ENCODE measurements around the gene MED29. TPM values are rescaled to one million over a fixed set of nuclear protein-coding genes. Genes with fewer than 3 reads are reported as not detected.

MED29 gene
- total RNA-seq, 1 donor: 19.9 TPM

- H3K36me3 ChIP-seq (ENCODE audit: insufficient read depth, low read length): peaks cover 81% of the 10 kb centered on the region
- peaks cover 3% of the 10 kb centered on the region for H4K20me1 ChIP-seq (ENCODE audit: insufficient read depth, low read length)
- DNase-seq (ENCODE audit: insufficient read length, low spot score, missing footprints): peak; percentile 81
Measured at GRCh38 chr19:39385629-39386411, 5.4 kb upstream of the MED29 start.

GRCh38 chr19:39386557-39386956, 4.6 kb upstream of the MED29 start:
- Histone ChIP-seq H3K4me2 (ENCODE audit: insufficient read depth, low read length) (no peak overlapping the region), H3K27me3 (ENCODE audit: insufficient read depth, low read length) (no peaks in the 10 kb centered on the region), H3K79me2 (ENCODE audit: insufficient read depth, low read length) (peaks cover 21% of the 10 kb centered on the region), H4K20me1 (ENCODE audit: insufficient read depth, low read length) (peaks cover 3% of the 10 kb centered on the region), H3K27ac (ENCODE audit: low read depth, low read length) (no peak overlapping the region), H2AFZ (ENCODE audit: low read length) (no peak overlapping the region), H3K4me3 (ENCODE audit: insufficient read depth, low read length) (no peak overlapping the region), H3K4me1 (ENCODE audit: insufficient read depth, low read length) (peaks cover 17% of the 10 kb centered on the region), H3K9me3 (ENCODE audit: low read depth, low read length) (no peaks in the 10 kb centered on the region), H3K36me3 (ENCODE audit: insufficient read depth, low read length) (peaks cover 73% of the 10 kb centered on the region)
- TF ChIP-seq CTCF (IDR thresholded peaks at IDR 0.05; ENCODE audit: extremely low read depth, low read depth, low read length): no peak
- DNase-seq (ENCODE audit: insufficient read length, low spot score, missing footprints): peak; percentile 50

More at GRCh38 chr19:39385629-39386411, 5.4 kb upstream of the MED29 start:
- Histone ChIP-seq H2AFZ (ENCODE audit: low read length) (no peak overlapping the region), H3K27me3 (ENCODE audit: insufficient read depth, low read length) (no peaks in the 10 kb centered on the region), H3K9me3 (ENCODE audit: low read depth, low read length) (no peaks in the 10 kb centered on the region), H3K4me1 (ENCODE audit: insufficient read depth, low read length) (peaks cover 17% of the 10 kb centered on the region), H3K79me2 (ENCODE audit: insufficient read depth, low read length) (peaks cover 18% of the 10 kb centered on the region), H3K27ac (ENCODE audit: low read depth, low read length) (no peak overlapping the region), H3K4me2 (ENCODE audit: insufficient read depth, low read length) (no peak overlapping the region), H3K4me3 (ENCODE audit: insufficient read depth, low read length) (no peak overlapping the region)
- TF ChIP-seq CTCF (IDR thresholded peaks at IDR 0.05; ENCODE audit: extremely low read depth, low read depth, low read length): no peak

GRCh38 chr19:39388657-39389056, 2.5 kb upstream of the MED29 start:
- no peak for TF ChIP-seq CTCF (IDR thresholded peaks at IDR 0.05; ENCODE audit: extremely low read depth, low read depth, low read length)
- Histone ChIP-seq H3K4me1 (ENCODE audit: insufficient read depth, low read length) (peaks cover 17% of the 10 kb centered on the region), H3K27ac (ENCODE audit: low read depth, low read length) (no peak overlapping the region), H4K20me1 (ENCODE audit: insufficient read depth, low read length) (no peaks in the 10 kb centered on the region), H3K9me3 (ENCODE audit: low read depth, low read length) (no peaks in the 10 kb centered on the region), H3K4me2 (ENCODE audit: insufficient read depth, low read length) (no peak overlapping the region), H3K27me3 (ENCODE audit: insufficient read depth, low read length) (no peaks in the 10 kb centered on the region), H2AFZ (ENCODE audit: low read length) (no peak overlapping the region), H3K36me3 (ENCODE audit: insufficient read depth, low read length) (peaks cover 59% of the 10 kb centered on the region), H3K79me2 (ENCODE audit: insufficient read depth, low read length) (peaks cover 35% of the 10 kb centered on the region), H3K4me3 (ENCODE audit: insufficient read depth, low read length) (no peak overlapping the region)
- peak; percentile 18 for DNase-seq (ENCODE audit: insufficient read length, low spot score, missing footprints)

- peak overlapping the region; percentile 97 for H3K27ac ChIP-seq (ENCODE audit: low read depth, low read length)
- peak; percentile 3 for DNase-seq (ENCODE audit: insufficient read length, low spot score, missing footprints)
- no peaks in the 10 kb centered on the region for H4K20me1 ChIP-seq (ENCODE audit: insufficient read depth, low read length)
- H3K4me3 ChIP-seq (ENCODE audit: insufficient read depth, low read length): peak overlapping the region; percentile 82
- H3K79me2 ChIP-seq (ENCODE audit: insufficient read depth, low read length): peaks cover 38% of the 10 kb centered on the region
- H3K4me2 ChIP-seq (ENCODE audit: insufficient read depth, low read length): peak overlapping the region; percentile 88
- H3K27me3 ChIP-seq (ENCODE audit: insufficient read depth, low read length): no peaks in the 10 kb centered on the region
- no peak overlapping the region for H2AFZ ChIP-seq (ENCODE audit: low read length)
- peaks cover 56% of the 10 kb centered on the region for H3K36me3 ChIP-seq (ENCODE audit: insufficient read depth, low read length)
- no peak for TF ChIP-seq CTCF (IDR thresholded peaks at IDR 0.05; ENCODE audit: extremely low read depth, low read depth, low read length)
- H3K9me3 ChIP-seq (ENCODE audit: low read depth, low read length): no peaks in the 10 kb centered on the region
- H3K4me1 ChIP-seq (ENCODE audit: insufficient read depth, low read length): peaks cover 17% of the 10 kb centered on the region
Measured at GRCh38 chr19:39389631-39390414, 1.4 kb upstream of the MED29 start.

Data from osteoblast (primary cell).